ENCODE measurements around the gene THAP3.

DNA sequence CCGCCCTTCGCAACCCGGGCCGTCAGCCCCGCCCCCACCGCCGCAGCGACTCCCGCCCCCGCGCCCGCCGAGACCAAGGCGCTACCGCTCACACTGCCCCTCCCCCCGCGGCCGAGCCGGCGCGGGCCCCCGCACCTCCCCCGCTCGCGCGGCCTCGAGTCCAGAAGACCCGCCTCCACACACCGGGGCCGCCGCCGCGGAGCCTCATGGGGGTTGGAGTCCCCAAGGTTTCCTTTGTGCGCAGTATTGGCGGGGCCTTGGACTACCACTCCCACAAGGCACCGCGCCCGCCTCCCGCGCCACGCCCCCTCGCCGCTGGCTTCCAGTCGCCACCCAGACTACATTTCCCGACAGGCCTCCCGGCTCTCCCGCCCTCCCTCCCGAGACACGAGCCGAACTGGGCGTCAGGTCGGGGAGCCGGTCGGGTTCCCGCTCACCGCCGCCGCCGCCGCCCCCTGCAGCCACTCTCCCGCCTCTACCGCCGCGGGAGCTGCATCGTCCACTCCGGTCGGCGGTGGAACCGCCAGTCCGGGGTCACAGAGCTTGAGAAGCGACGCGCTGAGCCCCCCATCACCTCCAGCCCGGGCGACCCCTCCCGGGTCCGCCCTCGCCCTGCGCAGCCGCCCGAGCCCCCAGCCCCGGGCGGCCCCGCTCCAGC is 11.2 kb upstream of the THAP3 start, which contains the start of gene PHF13:
- TF ChIP-seq POLR2A (IDR thresholded peaks at IDR 0.05): peak; percentile 66
- TF ChIP-seq, protein P1, sequence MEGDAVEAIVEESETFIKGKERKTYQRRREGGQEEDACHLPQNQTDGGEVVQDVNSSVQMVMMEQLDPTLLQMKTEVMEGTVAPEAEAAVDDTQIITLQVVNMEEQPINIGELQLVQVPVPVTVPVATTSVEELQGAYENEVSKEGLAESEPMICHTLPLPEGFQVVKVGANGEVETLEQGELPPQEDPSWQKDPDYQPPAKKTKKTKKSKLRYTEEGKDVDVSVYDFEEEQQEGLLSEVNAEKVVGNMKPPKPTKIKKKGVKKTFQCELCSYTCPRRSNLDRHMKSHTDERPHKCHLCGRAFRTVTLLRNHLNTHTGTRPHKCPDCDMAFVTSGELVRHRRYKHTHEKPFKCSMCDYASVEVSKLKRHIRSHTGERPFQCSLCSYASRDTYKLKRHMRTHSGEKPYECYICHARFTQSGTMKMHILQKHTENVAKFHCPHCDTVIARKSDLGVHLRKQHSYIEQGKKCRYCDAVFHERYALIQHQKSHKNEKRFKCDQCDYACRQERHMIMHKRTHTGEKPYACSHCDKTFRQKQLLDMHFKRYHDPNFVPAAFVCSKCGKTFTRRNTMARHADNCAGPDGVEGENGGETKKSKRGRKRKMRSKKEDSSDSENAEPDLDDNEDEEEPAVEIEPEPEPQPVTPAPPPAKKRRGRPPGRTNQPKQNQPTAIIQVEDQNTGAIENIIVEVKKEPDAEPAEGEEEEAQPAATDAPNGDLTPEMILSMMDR (IDR thresholded peaks at IDR 0.05): no peak
